Subcutaneous adipose tissue (tissue), 4 donors: ENCODE results near the gene SPIRE1. TPM values are rescaled to one million over a fixed set of nuclear protein-coding genes. Genes with fewer than 3 reads are reported as not detected.

Experiments used
- CTCF ChIP-seq: fragments of 450-650 bp; IDR thresholded peaks from one replicate; pipeline ENCODE4 v1.5.1; 2016; ENCODE audit warnings: low read depth, mild to moderate bottlenecking, control low read depth, antibody characterized with exemption, moderate library complexity
- total RNA-seq, 4 donors: library from RNA; depleted of rRNA; stranded (reverse); fragments of >200 nt; gene quantifications; one replicate each; pipeline ENCODE4 v1.1.0, GENCODE V29; 2016

The SPIRE1 gene
- total RNA-seq, 4 donors from 2014 or later, result 25.3 to 32.8 (median 27.9) TPM

GRCh38 chr18:12656938-12657683 lies 796 bp downstream of the SPIRE1 start:
- TF ChIP-seq CTCF, result no peak

GRCh38 chr18:12656605-12656937 lies 1.3 kb downstream of the SPIRE1 start:
- no peak for TF ChIP-seq CTCF

- no peak for TF ChIP-seq CTCF
Measured at GRCh38 chr18:12654971-12655370, 2.9 kb downstream of the SPIRE1 start.

GRCh38 chr18:12652861-12653401 lies 5.0 kb downstream of the SPIRE1 start:
- no peak for TF ChIP-seq CTCF

GRCh38 chr18:12651651-12652050 lies 6.3 kb downstream of the SPIRE1 start:
- no peak for TF ChIP-seq CTCF

- no peak for TF ChIP-seq CTCF
Measured at GRCh38 chr18:12647773-12648172, 10.1 kb downstream of the SPIRE1 start.

GRCh38 chr18:12645751-12646203 lies 12.1 kb downstream of the SPIRE1 start:
- TF ChIP-seq CTCF, result no peak
